ENCODE data around the gene TRIM2. TPM values are rescaled to one million over a fixed set of nuclear protein-coding genes. Genes with fewer than 3 reads are reported as not detected.

The TRIM2 gene
- total RNA-seq, 2 donors from 2014 or later: 54.5 to 70.4 TPM

DNA sequence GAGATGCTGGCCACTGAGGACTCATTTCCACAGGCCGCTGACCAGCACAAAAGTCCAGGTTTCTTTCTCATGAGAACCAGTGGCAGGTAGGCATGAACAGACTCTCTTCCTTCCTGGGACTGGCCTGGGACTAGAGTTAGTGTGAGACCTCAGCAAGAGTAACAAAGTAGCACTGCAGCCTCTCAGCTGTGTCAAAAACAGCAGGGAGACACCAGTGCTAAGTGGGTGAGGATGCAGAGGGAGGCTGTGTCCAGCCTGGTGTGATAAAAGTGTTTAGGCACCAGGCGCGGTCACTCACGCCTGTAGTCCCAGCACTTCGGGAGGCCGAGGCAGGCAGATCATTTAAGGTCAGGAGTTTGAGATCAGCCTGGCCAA, 42.9 kb downstream of the TRIM2 start:
- Histone ChIP-seq H3K27ac (peak overlapping the region in 1 of 2 donors; percentile 55), H3K4me3 (no peak overlapping the region), H3K4me1 (replicated peaks) (peaks cover 9% of the 10 kb centered on the region), H3K36me3 (no peaks in the 10 kb centered on the region), H3K9me3 (no peaks in the 10 kb centered on the region), H3K27me3 (replicated peaks; ENCODE audit: insufficient read depth) (no peaks in the 10 kb centered on the region)
- 91% methylated on average over 6 of the region's 6 CpGs for WGBS
- no peak for DNase-seq (ENCODE audit: low spot score)
- TF ChIP-seq CTCF (IDR thresholded peaks at IDR 0.05) (no peak), POLR2A (IDR thresholded peaks at IDR 0.05) (no peak), POLR2AphosphoS5 (IDR thresholded peaks at IDR 0.05) (no peak)
- intact Hi-C loops (cut with DNase I): no loop called here

- peak overlapping the region; percentile 32 to 43 for H3K4me3 ChIP-seq
- H3K36me3 ChIP-seq: no peaks in the 10 kb centered on the region
- no peak for TF ChIP-seq POLR2A (IDR thresholded peaks at IDR 0.05)
- TF ChIP-seq POLR2AphosphoS5 (IDR thresholded peaks at IDR 0.05): no peak
- TF ChIP-seq CTCF (IDR thresholded peaks at IDR 0.05): no peak
- no peak for DNase-seq (ENCODE audit: low spot score)
- H3K27me3 ChIP-seq (replicated peaks; ENCODE audit: insufficient read depth): no peaks in the 10 kb centered on the region
- H3K27ac ChIP-seq: peak overlapping the region; percentile 79 to 85
- intact Hi-C loops (cut with DNase I): no loop called here
- WGBS: 14% methylated on average over 14 of the region's 14 CpGs
- no peaks in the 10 kb centered on the region for H3K4me1 ChIP-seq (replicated peaks)
- H3K9me3 ChIP-seq: no peaks in the 10 kb centered on the region
Observed at GRCh38 chr4:153248641-153249198, 44.5 kb downstream of the TRIM2 start.

DNA sequence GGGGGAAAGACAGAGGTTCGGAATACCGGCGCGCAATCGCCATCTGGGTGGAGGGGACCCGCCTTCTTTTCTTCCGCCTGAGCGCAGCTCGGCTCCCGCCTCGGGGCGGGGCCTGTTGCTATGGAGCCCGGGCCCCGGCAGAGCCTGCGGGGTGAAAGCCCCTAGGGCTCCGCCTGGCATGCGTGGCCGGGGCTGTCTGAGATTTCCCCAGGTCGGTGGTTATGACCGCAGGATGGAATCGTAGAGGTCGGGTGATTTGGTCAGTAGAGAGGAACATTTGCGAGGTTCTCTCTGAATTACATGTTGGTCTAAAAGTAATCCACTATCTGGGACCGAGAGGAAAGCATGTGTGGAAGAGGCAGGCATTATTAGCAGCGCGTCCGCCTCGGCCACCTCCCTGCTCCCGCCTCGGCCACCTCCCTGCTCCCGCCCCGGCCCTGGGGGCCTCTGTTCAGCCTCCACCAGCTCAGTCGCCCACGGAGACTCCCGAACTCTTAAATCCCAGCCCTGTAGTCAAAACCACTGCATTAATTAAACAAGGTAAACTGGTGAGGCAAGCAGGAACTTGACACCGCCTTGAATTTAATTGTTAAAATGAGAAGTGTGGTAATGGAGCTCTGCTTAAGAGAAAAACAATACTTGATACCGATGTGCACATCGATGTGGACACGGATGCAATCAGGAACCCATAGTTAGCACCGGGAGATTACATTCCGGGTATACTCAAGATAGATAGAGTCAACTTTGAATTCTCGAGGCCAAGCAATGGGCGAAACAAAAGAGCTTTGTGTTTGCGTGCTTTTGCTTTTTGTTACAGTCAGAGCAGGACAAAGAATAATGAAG, 45.2 kb downstream of the TRIM2 start:
- DNase-seq (ENCODE audit: low spot score): peak; percentile 75
- no peak for TF ChIP-seq CTCF (IDR thresholded peaks at IDR 0.05)
- TF ChIP-seq POLR2AphosphoS5 (IDR thresholded peaks at IDR 0.05): peak; percentile 49
- no peak for TF ChIP-seq POLR2A (IDR thresholded peaks at IDR 0.05)
- 6% methylated on average over 43 of the region's 44 CpGs for WGBS
- intact Hi-C loops (cut with DNase I): no loop called here
- H3K27ac ChIP-seq: peak overlapping the region; percentile 79 to 85
- peak overlapping the region; percentile 32 to 43 for H3K4me3 ChIP-seq
- no peaks in the 10 kb centered on the region for H3K27me3 ChIP-seq (replicated peaks; ENCODE audit: insufficient read depth)
- H3K4me1 ChIP-seq (replicated peaks): no peaks in the 10 kb centered on the region
- no peaks in the 10 kb centered on the region for H3K36me3 ChIP-seq
- H3K9me3 ChIP-seq: no peaks in the 10 kb centered on the region

DNA sequence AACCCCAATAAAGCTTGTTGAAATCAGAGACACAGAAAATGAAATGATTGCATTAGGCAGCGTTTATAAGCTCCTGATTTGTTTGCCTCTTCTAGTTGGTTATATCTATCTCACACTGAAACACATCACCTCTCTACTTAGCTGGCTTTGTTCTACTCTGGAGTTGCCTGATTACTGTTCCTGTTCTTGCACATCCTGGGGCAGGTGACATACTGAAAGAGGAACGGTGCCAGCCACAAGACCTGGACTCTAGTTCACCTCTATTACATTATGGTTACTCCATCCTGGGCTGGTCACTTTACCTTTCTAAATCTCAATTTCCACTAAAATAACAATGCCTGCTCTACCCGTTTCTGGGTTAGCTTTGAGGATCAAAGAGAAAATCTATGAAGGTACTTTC, 47.9 kb downstream of the TRIM2 start:
- Histone ChIP-seq H3K27ac (peak overlapping the region in 1 of 2 donors; percentile 29), H3K9me3 (no peaks in the 10 kb centered on the region), H3K4me3 (no peak overlapping the region), H3K36me3 (no peaks in the 10 kb centered on the region), H3K4me1 (replicated peaks) (no peaks in the 10 kb centered on the region), H3K27me3 (replicated peaks; ENCODE audit: insufficient read depth) (no peaks in the 10 kb centered on the region)
- 46% methylated on average over 3 of the region's 3 CpGs for WGBS
- TF ChIP-seq POLR2AphosphoS5 (IDR thresholded peaks at IDR 0.05) (peak; percentile 10), CTCF (IDR thresholded peaks at IDR 0.05) (no peak)
- intact Hi-C loops (cut with DNase I): no loop called here
- DNase-seq (ENCODE audit: low spot score): no peak

GRCh38 chr4:153255233-153255632, 51.0 kb downstream of the TRIM2 start:
- Histone ChIP-seq H3K27me3 (replicated peaks; ENCODE audit: insufficient read depth) (no peaks in the 10 kb centered on the region), H3K36me3 (no peaks in the 10 kb centered on the region), H3K4me1 (replicated peaks) (no peaks in the 10 kb centered on the region), H3K9me3 (no peaks in the 10 kb centered on the region), H3K27ac (no peak overlapping the region), H3K4me3 (no peak overlapping the region)
- no peak for DNase-seq (ENCODE audit: low spot score)
- TF ChIP-seq CTCF (IDR thresholded peaks at IDR 0.05) (no peak), POLR2AphosphoS5 (IDR thresholded peaks at IDR 0.05) (no peak), POLR2A (IDR thresholded peaks at IDR 0.05) (no peak)
- intact Hi-C loops (cut with DNase I): no loop called here
- WGBS: 92% methylated on average over 3 of the region's 3 CpGs

All from prostate gland (tissue), 2 donors.